ENCODE measurements around the gene SUGCT.

SUGCT gene

GRCh38 chr7:40808378-40808942 lies 673.7 kb downstream of the SUGCT start:
- Histone ChIP-seq H3K36me3 (ENCODE audit: control insufficient read depth, low read depth, low read length) (no peaks in the 10 kb centered on the region), H3K4me3 (ENCODE audit: low read length) (no peak overlapping the region), H3K9ac (ENCODE audit: low read length) (no peak overlapping the region), H3K27ac (ENCODE audit: low read length) (no peak overlapping the region), H3K27me3 (ENCODE audit: control insufficient read depth, insufficient read depth, low read length) (no peaks in the 10 kb centered on the region), H3K9me3 (ENCODE audit: control insufficient read depth, low read depth, low read length) (no peaks in the 10 kb centered on the region), H3K4me1 (ENCODE audit: control insufficient read depth, low read depth, low read length) (no peaks in the 10 kb centered on the region)

- H3K9me3 ChIP-seq (ENCODE audit: control insufficient read depth, low read depth, low read length): no peaks in the 10 kb centered on the region
- H3K4me1 ChIP-seq (ENCODE audit: control insufficient read depth, low read depth, low read length): no peaks in the 10 kb centered on the region
- no peak overlapping the region for H3K27ac ChIP-seq (ENCODE audit: low read length)
- no peak overlapping the region for H3K9ac ChIP-seq (ENCODE audit: low read length)
- H3K36me3 ChIP-seq (ENCODE audit: control insufficient read depth, low read depth, low read length): no peaks in the 10 kb centered on the region
- no peak overlapping the region for H3K4me3 ChIP-seq (ENCODE audit: low read length)
- H3K27me3 ChIP-seq (ENCODE audit: control insufficient read depth, insufficient read depth, low read length): no peaks in the 10 kb centered on the region
Observed at GRCh38 chr7:40810274-40810673, 675.5 kb downstream of the SUGCT start.

DNA sequence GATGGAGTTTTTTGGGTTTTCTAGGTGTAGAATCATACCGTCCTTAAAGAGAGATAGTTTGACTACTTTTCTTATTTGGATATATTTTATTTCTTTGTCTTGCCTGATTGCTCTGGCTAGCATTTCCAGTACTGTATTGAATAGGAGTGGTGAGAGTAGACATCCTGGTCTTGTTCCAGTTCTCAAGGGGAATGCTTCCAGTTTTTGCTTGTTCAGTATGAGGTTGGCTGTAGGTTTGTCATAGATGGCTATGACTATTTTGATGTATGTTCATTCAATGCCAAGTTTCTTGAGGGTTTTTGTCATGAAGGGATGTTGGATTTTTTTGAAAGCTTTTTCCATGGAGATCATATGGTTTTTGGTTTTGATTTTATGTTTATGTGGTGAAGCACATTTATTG lies 676.9 kb downstream of the SUGCT start:
- no peaks in the 10 kb centered on the region for H3K27me3 ChIP-seq (ENCODE audit: control insufficient read depth, insufficient read depth, low read length)
- no peaks in the 10 kb centered on the region for H3K36me3 ChIP-seq (ENCODE audit: control insufficient read depth, low read depth, low read length)
- no peak overlapping the region for H3K27ac ChIP-seq (ENCODE audit: low read length)
- no peak overlapping the region for H3K4me3 ChIP-seq (ENCODE audit: low read length)
- no peaks in the 10 kb centered on the region for H3K9me3 ChIP-seq (ENCODE audit: control insufficient read depth, low read depth, low read length)
- H3K4me1 ChIP-seq (ENCODE audit: control insufficient read depth, low read depth, low read length): no peaks in the 10 kb centered on the region
- no peak overlapping the region for H3K9ac ChIP-seq (ENCODE audit: low read length)

DNA sequence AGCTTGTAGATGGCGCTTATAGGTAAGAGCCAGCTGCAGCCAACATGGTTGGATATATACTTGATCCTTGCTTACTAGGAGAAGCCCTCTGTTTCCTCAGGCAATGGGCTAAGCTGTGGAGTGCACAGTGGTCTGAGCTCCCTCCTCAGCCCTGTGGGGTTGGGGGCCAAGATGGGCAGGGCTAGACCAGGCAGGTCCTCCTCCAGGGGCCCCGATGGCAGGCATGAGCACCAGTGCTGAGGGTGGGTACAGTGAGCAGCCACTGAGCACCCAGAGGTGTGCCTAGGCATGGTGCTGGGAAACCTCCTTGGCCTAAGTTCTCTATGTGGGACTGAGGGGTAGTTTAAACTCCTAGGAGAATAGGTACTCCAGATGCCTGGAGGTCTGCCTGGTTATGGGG lies 680.2 kb downstream of the SUGCT start:
- Histone ChIP-seq H3K9ac (ENCODE audit: low read length) (no peak overlapping the region), H3K36me3 (ENCODE audit: control insufficient read depth, low read depth, low read length) (no peaks in the 10 kb centered on the region), H3K27me3 (ENCODE audit: control insufficient read depth, insufficient read depth, low read length) (no peaks in the 10 kb centered on the region), H3K27ac (ENCODE audit: low read length) (no peak overlapping the region), H3K9me3 (ENCODE audit: control insufficient read depth, low read depth, low read length) (no peaks in the 10 kb centered on the region), H3K4me1 (ENCODE audit: control insufficient read depth, low read depth, low read length) (no peaks in the 10 kb centered on the region), H3K4me3 (ENCODE audit: low read length) (no peak overlapping the region)

DNA sequence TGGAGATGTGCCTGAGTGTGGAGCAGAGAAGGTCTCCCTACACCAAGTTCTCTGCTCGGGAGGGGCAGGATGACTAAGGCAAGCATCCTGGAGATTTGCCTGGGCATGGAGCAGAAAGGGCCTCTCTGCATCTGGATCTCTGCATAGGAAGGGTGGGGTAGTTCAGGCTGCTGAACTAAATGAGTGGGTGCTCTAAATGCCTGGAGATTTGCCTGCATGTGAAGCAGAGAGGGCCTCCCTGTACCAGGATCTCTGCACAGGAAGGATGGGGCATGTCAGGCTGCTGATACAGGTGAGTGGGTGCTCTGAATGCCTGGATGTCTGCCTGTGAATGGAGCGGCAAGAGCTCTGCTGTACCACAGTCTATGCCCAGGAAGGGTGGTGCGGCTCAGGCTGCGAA lies 680.7 kb downstream of the SUGCT start:
- Histone ChIP-seq H3K4me3 (ENCODE audit: low read length) (no peak overlapping the region), H3K4me1 (ENCODE audit: control insufficient read depth, low read depth, low read length) (no peaks in the 10 kb centered on the region)

DNA sequence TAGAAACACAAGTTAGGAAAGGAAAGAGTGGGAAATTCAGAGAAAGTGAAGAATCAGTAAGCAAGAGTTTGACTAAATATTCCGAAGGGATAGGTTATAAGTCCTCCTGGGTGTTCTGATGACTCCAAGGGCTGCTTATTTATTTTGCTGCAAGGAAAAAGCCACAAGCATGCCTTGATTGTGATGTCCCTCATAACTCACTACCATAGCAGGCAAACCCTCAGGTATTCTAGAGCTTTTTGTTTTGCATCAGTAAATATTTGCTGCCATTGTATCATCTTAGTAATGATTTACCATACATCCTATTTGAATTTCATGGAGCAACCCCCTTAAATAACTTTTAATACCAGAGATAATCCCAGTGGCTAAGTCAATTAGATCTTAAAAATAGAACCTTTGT lies 688.1 kb downstream of the SUGCT start:
- Histone ChIP-seq H3K9ac (ENCODE audit: low read length) (no peak overlapping the region), H3K36me3 (ENCODE audit: control insufficient read depth, low read depth, low read length) (no peaks in the 10 kb centered on the region), H3K9me3 (ENCODE audit: control insufficient read depth, low read depth, low read length) (no peaks in the 10 kb centered on the region), H3K4me1 (ENCODE audit: control insufficient read depth, low read depth, low read length) (peaks cover 15% of the 10 kb centered on the region), H3K27me3 (ENCODE audit: control insufficient read depth, insufficient read depth, low read length) (no peaks in the 10 kb centered on the region), H3K4me3 (ENCODE audit: low read length) (no peak overlapping the region), H3K27ac (ENCODE audit: low read length) (no peak overlapping the region)

More for the DNA sequence above, 680.7 kb downstream of the SUGCT start:
- no peak overlapping the region for H3K27ac ChIP-seq (ENCODE audit: low read length)
- no peaks in the 10 kb centered on the region for H3K9me3 ChIP-seq (ENCODE audit: control insufficient read depth, low read depth, low read length)
- no peaks in the 10 kb centered on the region for H3K27me3 ChIP-seq (ENCODE audit: control insufficient read depth, insufficient read depth, low read length)
- no peaks in the 10 kb centered on the region for H3K36me3 ChIP-seq (ENCODE audit: control insufficient read depth, low read depth, low read length)
- no peak overlapping the region for H3K9ac ChIP-seq (ENCODE audit: low read length)

- Histone ChIP-seq H3K36me3 (ENCODE audit: control insufficient read depth, low read depth, low read length) (no peaks in the 10 kb centered on the region), H3K27me3 (ENCODE audit: control insufficient read depth, insufficient read depth, low read length) (no peaks in the 10 kb centered on the region), H3K4me1 (ENCODE audit: control insufficient read depth, low read depth, low read length) (peaks cover 18% of the 10 kb centered on the region), H3K9me3 (ENCODE audit: control insufficient read depth, low read depth, low read length) (no peaks in the 10 kb centered on the region), H3K4me3 (ENCODE audit: low read length) (no peak overlapping the region), H3K27ac (ENCODE audit: low read length) (no peak overlapping the region), H3K9ac (ENCODE audit: low read length) (no peak overlapping the region)
Observed at GRCh38 chr7:40824461-40824860, 689.7 kb downstream of the SUGCT start.

DNA sequence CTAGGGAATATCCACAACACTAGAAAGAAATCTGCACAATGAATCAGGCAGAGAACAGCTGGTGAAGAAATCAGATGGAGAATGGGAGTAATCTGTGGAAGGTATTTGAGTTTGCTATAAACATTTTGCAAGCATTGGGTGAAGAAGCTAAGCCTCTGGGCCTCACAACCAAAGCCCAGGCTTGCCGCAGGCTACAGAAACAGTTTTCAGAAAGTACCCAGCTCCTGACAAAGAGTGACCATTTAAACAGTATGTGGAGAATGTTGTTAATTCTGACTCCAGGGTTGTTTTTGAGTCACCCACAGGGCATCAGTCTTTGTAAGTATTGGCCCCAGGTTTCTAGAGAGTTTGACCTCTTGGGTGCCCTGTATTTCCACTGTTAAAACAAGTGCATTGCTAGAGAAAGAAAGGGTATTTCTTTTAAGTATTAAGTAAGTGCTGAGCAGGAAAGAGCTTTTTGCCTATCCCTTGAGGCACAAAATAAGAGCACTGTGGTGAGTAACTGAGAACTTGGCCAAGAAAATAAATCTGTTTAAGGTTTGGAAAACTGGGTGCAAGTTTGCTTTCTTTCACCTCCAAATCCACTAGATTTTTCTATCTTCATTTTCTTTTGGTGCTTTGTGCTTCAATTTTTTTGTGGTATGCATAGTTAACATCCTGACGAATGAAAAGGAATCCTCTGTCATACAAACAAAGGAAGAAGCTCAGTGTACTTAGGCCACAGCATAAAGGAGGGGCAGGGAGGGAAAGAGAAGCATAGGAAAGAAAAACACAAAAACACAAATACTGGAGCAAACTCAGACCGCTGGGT lies 691.8 kb downstream of the SUGCT start:
- H3K27ac ChIP-seq (ENCODE audit: low read length): no peak overlapping the region
- no peaks in the 10 kb centered on the region for H3K27me3 ChIP-seq (ENCODE audit: control insufficient read depth, insufficient read depth, low read length)
- H3K9me3 ChIP-seq (ENCODE audit: control insufficient read depth, low read depth, low read length): no peaks in the 10 kb centered on the region
- no peak overlapping the region for H3K4me3 ChIP-seq (ENCODE audit: low read length)
- H3K4me1 ChIP-seq (ENCODE audit: control insufficient read depth, low read depth, low read length): peaks cover 18% of the 10 kb centered on the region
- no peaks in the 10 kb centered on the region for H3K36me3 ChIP-seq (ENCODE audit: control insufficient read depth, low read depth, low read length)
- no peak overlapping the region for H3K9ac ChIP-seq (ENCODE audit: low read length)

DNA sequence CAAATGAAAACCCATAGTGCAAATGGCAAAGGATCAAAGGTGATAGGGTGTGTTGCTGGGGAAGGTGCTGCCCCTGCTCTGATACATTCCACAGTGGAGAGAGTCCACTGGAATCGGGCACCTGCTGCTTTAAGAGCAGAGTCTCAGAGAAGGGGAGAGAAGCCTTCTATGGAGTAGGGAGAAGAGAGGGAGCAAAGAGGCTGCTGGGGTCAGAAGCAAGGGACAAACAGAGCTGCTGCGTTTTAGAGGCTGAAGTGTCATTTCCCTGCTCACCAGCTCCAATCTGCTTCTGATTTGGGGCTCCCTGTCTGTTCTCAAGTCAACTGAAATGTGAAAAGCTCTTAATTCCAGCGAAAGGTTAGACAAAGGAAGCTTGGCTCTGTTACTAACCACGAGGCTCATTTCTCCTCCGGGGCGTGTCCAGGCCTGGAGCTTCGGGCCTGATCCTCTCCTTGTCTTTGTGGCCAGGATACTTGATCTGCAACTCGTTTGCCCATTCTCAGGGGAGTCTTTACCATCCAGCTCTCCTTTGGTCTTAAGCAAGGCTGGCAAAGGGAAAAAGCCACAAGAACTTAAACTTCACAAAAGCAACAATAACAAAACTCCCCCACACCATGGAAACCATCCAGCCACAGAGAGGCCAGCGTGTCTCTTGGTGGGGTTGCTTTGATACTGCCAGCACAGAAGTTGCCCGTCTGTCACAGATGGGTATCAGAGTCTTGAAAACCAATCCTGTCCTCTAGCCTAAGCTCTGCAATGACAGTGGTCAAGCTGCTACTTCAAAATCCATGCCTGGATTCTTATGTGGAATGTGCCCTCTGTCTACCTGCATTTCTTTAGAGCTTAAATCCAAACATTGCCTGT lies 692.6 kb downstream of the SUGCT start:
- H3K9me3 ChIP-seq (ENCODE audit: control insufficient read depth, low read depth, low read length): no peaks in the 10 kb centered on the region
- H3K27me3 ChIP-seq (ENCODE audit: control insufficient read depth, insufficient read depth, low read length): no peaks in the 10 kb centered on the region
- H3K4me3 ChIP-seq (ENCODE audit: low read length): no peak overlapping the region
- peaks cover 18% of the 10 kb centered on the region for H3K4me1 ChIP-seq (ENCODE audit: control insufficient read depth, low read depth, low read length)
- no peak overlapping the region for H3K27ac ChIP-seq (ENCODE audit: low read length)
- no peak overlapping the region for H3K9ac ChIP-seq (ENCODE audit: low read length)
- no peaks in the 10 kb centered on the region for H3K36me3 ChIP-seq (ENCODE audit: control insufficient read depth, low read depth, low read length)

DNA sequence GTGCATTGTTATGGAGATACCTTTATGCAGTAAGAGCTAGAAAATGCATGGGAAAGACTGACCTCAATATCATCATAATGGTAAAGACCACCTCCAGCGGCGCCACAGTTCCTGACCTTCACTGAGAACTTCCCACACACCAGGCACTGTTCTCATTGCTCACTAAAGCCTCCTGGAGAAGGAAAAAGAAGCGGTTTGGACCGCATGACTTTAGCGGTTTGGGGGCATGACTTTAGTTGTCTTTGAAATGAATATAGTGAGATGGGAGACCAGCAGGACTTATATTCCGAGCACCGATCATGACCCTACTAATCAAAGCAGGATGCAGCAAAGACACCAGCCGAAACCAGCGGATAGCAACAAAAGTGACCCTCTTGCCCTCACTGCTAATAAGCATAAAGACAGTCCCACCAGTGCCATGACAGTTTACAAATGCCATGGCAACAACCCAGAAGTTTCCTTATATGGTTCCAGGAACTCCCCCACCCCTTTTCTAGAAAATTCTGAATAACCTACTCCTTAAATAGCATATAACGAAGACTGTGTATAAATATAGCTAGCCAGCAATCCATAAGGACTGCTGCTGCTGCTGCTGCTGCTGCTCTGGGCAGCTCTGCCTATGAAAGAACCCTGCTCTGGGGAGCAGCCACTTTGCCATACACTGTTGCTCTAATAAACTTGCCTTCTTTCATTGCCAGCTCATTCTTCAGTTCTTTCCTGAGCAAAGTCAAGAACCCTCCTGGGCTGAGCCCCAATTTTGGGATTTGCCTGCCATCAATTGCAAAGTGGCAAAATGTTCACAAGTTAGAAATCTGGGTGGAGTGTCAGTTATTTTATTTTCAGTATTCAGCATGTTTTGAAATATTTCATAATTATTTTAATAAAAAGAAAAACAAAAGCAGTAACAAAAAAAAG lies 694.1 kb downstream of the SUGCT start:
- Histone ChIP-seq H3K9ac (ENCODE audit: low read length) (no peak overlapping the region), H3K9me3 (ENCODE audit: control insufficient read depth, low read depth, low read length) (no peaks in the 10 kb centered on the region), H3K4me1 (ENCODE audit: control insufficient read depth, low read depth, low read length) (peaks cover 28% of the 10 kb centered on the region), H3K36me3 (ENCODE audit: control insufficient read depth, low read depth, low read length) (no peaks in the 10 kb centered on the region), H3K27ac (ENCODE audit: low read length) (no peak overlapping the region), H3K4me3 (ENCODE audit: low read length) (no peak overlapping the region), H3K27me3 (ENCODE audit: control insufficient read depth, insufficient read depth, low read length) (no peaks in the 10 kb centered on the region)
